IPS-11a (cell line): ENCODE results near the gene SDK2.

ENCODE experiments used
- H3K4me3 ChIP-seq: one replicate; pipeline ENCODE4 v1.5.1; 2013; ENCODE audit warnings: low read depth, low read length, control low read depth

Gene SDK2

GRCh38 chr17:73432624-73433190, 211.5 kb downstream of the SDK2 start:
- H3K4me3 ChIP-seq, result no peak overlapping the region

- H3K4me3 ChIP-seq, result no peak overlapping the region
These were observed 212.6 kb downstream of the SDK2 start for GRCh38 chr17:73431401-73432205.

- H3K4me3 ChIP-seq, result no peak overlapping the region
These were observed 213.4 kb downstream of the SDK2 start for GRCh38 chr17:73430848-73431247.

GRCh38 chr17:73430165-73430680, 214.0 kb downstream of the SDK2 start:
- no peak overlapping the region for H3K4me3 ChIP-seq

GRCh38 chr17:73429440-73430164, 214.6 kb downstream of the SDK2 start:
- no peak overlapping the region for H3K4me3 ChIP-seq

GRCh38 chr17:73427198-73427597, 217.0 kb downstream of the SDK2 start:
- no peak overlapping the region for H3K4me3 ChIP-seq

GRCh38 chr17:73424571-73424970, 219.7 kb downstream of the SDK2 start:
- no peak overlapping the region for H3K4me3 ChIP-seq

- no peak overlapping the region for H3K4me3 ChIP-seq
These were observed 220.4 kb downstream of the SDK2 start for GRCh38 chr17:73423806-73424205.

GRCh38 chr17:73423159-73423715, 221.0 kb downstream of the SDK2 start:
- H3K4me3 ChIP-seq, result no peak overlapping the region

- H3K4me3 ChIP-seq, result no peak overlapping the region
These were observed 222.1 kb downstream of the SDK2 start for GRCh38 chr17:73422121-73422520.

GRCh38 chr17:73420897-73421296, 223.3 kb downstream of the SDK2 start:
- no peak overlapping the region for H3K4me3 ChIP-seq

- H3K4me3 ChIP-seq, result no peak overlapping the region
These were observed 224.4 kb downstream of the SDK2 start for GRCh38 chr17:73419881-73420280.

- H3K4me3 ChIP-seq, result no peak overlapping the region
These were observed 225.2 kb downstream of the SDK2 start for GRCh38 chr17:73419051-73419450.

GRCh38 chr17:73415782-73416181, 228.5 kb downstream of the SDK2 start:
- H3K4me3 ChIP-seq, result no peak overlapping the region

GRCh38 chr17:73414171-73414955, 229.9 kb downstream of the SDK2 start:
- no peak overlapping the region for H3K4me3 ChIP-seq

GRCh38 chr17:73412914-73413313, 231.3 kb downstream of the SDK2 start:
- no peak overlapping the region for H3K4me3 ChIP-seq

GRCh38 chr17:73411313-73411747, 232.9 kb downstream of the SDK2 start:
- no peak overlapping the region for H3K4me3 ChIP-seq

GRCh38 chr17:73410586-73411312, 233.5 kb downstream of the SDK2 start:
- no peak overlapping the region for H3K4me3 ChIP-seq

- no peak overlapping the region for H3K4me3 ChIP-seq
These were observed 240.0 kb downstream of the SDK2 start for GRCh38 chr17:73404246-73404645.

GRCh38 chr17:73402466-73402865, 241.8 kb downstream of the SDK2 start:
- no peak overlapping the region for H3K4me3 ChIP-seq
